ENCODE measurements around the gene NOBOX.

DNA sequence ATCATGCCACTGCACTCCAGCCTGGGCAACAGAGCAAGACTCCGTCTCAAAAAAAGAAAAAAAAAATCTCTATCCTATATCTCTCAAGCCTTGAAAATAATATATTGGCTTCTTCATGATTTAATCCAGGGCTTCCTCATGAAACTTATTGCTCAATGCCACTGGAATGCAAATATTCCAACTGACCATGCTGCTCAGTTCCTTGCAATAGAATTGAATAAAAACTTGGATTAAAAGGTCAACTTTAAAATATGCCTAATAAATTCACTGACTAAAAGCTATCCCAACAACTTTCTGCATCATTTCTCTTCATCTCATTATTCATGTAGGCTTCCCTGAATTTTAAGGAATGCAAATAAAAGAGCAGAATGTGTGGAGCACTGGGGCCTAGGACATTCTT lies 42.1 kb upstream of the NOBOX start:
- TF ChIP-seq POLR2A (IDR thresholded peaks at IDR 0.05): no peak
- TF ChIP-seq, protein P1, sequence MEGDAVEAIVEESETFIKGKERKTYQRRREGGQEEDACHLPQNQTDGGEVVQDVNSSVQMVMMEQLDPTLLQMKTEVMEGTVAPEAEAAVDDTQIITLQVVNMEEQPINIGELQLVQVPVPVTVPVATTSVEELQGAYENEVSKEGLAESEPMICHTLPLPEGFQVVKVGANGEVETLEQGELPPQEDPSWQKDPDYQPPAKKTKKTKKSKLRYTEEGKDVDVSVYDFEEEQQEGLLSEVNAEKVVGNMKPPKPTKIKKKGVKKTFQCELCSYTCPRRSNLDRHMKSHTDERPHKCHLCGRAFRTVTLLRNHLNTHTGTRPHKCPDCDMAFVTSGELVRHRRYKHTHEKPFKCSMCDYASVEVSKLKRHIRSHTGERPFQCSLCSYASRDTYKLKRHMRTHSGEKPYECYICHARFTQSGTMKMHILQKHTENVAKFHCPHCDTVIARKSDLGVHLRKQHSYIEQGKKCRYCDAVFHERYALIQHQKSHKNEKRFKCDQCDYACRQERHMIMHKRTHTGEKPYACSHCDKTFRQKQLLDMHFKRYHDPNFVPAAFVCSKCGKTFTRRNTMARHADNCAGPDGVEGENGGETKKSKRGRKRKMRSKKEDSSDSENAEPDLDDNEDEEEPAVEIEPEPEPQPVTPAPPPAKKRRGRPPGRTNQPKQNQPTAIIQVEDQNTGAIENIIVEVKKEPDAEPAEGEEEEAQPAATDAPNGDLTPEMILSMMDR (IDR thresholded peaks at IDR 0.05): no peak

Measured in adrenal gland (tissue), 5 donors.